OCI-LY7 (cell line): ENCODE measurements around the gene HMG20A. TPM values are rescaled to one million over a fixed set of nuclear protein-coding genes. Genes with fewer than 3 reads are reported as not detected.

Source experiments
- BruUV-seq: library from RNA; stranded (reverse); fragments of 400-500 nt; replicated peaks from 2 replicates; lab custom pipeline; 2021; lab: Mats Ljungman, UMichigan
- CTCF ChIA-PET: fragments of 300-600 bp; sonication (Branson Sonifier 250); formaldehyde crosslinking; loops from one replicate; lab custom pipeline; 2022; ENCODE audit warnings: antibody characterized with exemption; ENCODE audit not compliant: unreplicated experiment; lab: Charles Lee
- POLR2A ChIA-PET: fragments of 300-600 bp; sonication (Branson Sonifier 250); formaldehyde crosslinking; loops from one replicate; lab custom pipeline; 2022; ENCODE audit warnings: antibody characterized with exemption; lab: Charles Lee
- DNase-seq: peaks from one replicate; pipeline ENCODE4 v3.0.0-alpha.2; 2015; ENCODE audit warnings: low spot score
- H2AFZ ChIP-seq: fragments of 200-600 bp; sonication (generic), shearing (Covaris generic); 2 replicates; pipeline ENCODE4 v1.6.1; 2014; ENCODE audit warnings: mild to moderate bottlenecking, antibody characterized with exemption, low read length, moderate library complexity
- H3K27ac ChIP-seq: fragments of 200-600 bp; sonication (generic); 2 replicates; pipeline ENCODE4 v1.5.1; 2014; ENCODE audit warnings: mixed run types, low read depth, mild to moderate bottlenecking, moderate library complexity, low read length, inconsistent platforms; ENCODE audit not compliant: poor library complexity, severe bottlenecking
- H3K36me3 ChIP-seq: fragments of 200-600 bp; sonication (generic); 2 replicates; pipeline ENCODE4 v1.6.1; 2014; ENCODE audit warnings: mild to moderate bottlenecking, antibody characterized with exemption, low read length, moderate library complexity, mixed read lengths; ENCODE audit not compliant: insufficient read depth
- H3K4me1 ChIP-seq: fragments of 200-600 bp; sonication (generic); 2 replicates; pipeline ENCODE4 v1.5.1; 2014; ENCODE audit warnings: mild to moderate bottlenecking, low read length; ENCODE audit not compliant: insufficient read depth, poor library complexity, severe bottlenecking
- H3K4me2 ChIP-seq: fragments of 200-600 bp; sonication (generic); 2 replicates; pipeline ENCODE4 v1.6.1; 2014; ENCODE audit warnings: mild to moderate bottlenecking, low read length
- H3K4me3 ChIP-seq: fragments of 200-600 bp; sonication (generic); 2 replicates; pipeline ENCODE4 v1.5.1; 2014; ENCODE audit warnings: mild to moderate bottlenecking, low read depth, low read length; ENCODE audit not compliant: poor library complexity, severe bottlenecking
- H3K79me2 ChIP-seq: fragments of 200-600 bp; sonication (generic); 2 replicates; pipeline ENCODE4 v1.6.1; 2016; ENCODE audit warnings: low read depth, mild to moderate bottlenecking, low read length, moderate library complexity, mixed read lengths; ENCODE audit not compliant: insufficient read depth
- H3K9me2 ChIP-seq: fragments of 200-600 bp; sonication (generic); 2 replicates; pipeline ENCODE4 v1.6.1; 2016; ENCODE audit warnings: mild to moderate bottlenecking, low read length, mixed read lengths; ENCODE audit not compliant: insufficient read depth
- H3K9me3 ChIP-seq: fragments of 200-600 bp; sonication (generic); 2 replicates; pipeline ENCODE4 v1.6.1; 2014; ENCODE audit warnings: mild to moderate bottlenecking, mixed run types, low read length, mixed read lengths
- H4K20me1 ChIP-seq: fragments of 200-600 bp; sonication (generic); 2 replicates; pipeline ENCODE4 v1.6.1; 2014; ENCODE audit warnings: mild to moderate bottlenecking, antibody characterized with exemption, low read length, moderate library complexity, mixed read lengths; ENCODE audit not compliant: insufficient read depth
- CTCF ChIP-seq: fragments of 200-600 bp; sonication (generic); conservative IDR thresholded peaks from 2 replicates; pipeline ENCODE4 v1.5.1; 2014; ENCODE audit warnings: mild to moderate bottlenecking, antibody characterized with exemption, low read length, moderate library complexity, mixed read lengths
- EZH2phosphoT487 ChIP-seq: fragments of 200-600 bp; sonication (generic); IDR thresholded peaks from 2 replicates; pipeline ENCODE4 v1.6.1; 2018; ENCODE audit warnings: low read depth, borderline replicate concordance, mild to moderate bottlenecking, mixed run types, antibody characterized with exemption, low read length, moderate library complexity, mixed read lengths
- intact Hi-C: fragments of 100-400 bp; cut with micrococcal nuclease; formaldehyde crosslinking; loops from one replicate; pipeline ENCODE4 v1.10.0; 2022; ENCODE audit not compliant: unreplicated experiment
- total RNA-seq, 2 experiments: library from RNA; depleted of rRNA in 1 of 2; stranded (reverse); fragments of >200 nt in 1 of 2; shearing (Covaris generic) in 1 of 2; gene quantifications; 2 replicates each; pipeline ENCODE4 v1.2.3, GENCODE V29; 2014 to 2022

The HMG20A gene
- total RNA-seq, 2 experiments from 2014 or later = 29.1 to 49.9 TPM

DNA sequence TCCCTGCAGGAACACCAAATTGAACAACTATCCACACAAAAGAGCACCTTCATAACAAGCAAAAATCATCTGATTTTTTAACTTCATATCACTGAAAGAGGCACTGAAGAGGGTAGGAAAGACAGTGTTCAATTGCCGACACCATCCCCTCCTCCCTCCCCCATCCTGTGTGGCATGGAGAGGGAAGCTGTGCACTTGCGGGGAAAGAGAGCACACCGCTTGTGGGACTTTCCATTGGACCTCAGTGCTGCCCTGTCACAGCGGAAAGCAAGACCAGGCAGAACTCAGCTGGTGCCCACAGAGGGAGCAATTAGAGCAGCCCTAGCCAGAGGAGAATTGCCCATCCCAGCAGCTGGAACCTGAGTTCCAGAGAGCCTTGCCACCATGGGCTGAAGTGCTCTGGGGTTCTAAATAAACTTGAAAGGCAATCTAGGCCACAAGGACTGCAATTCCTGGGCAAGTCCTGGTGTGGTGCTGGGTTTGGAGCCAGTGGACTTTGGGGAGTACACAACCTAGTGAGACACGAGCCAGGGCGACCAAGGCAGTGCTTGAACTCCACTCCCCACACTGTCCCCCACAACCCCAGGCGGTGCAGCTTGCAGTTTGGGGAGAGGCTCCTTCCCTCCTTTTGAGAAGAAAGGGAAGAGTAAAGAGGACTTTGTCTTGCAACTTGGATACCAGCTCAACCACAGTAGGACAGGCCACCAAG is 27.8 kb upstream of the HMG20A start:
- Histone ChIP-seq H3K4me1 (no peaks in the 10 kb centered on the region), H3K27ac (no peak overlapping the region), H3K9me2 (no peaks in the 10 kb centered on the region), H3K79me2 (no peaks in the 10 kb centered on the region), H3K4me2 (no peak overlapping the region), H3K36me3 (no peaks in the 10 kb centered on the region), H2AFZ (no peak overlapping the region), H3K9me3 (peaks cover 23% of the 10 kb centered on the region; the same call in 1 of the 2 replicates), H4K20me1 (no peaks in the 10 kb centered on the region), H3K4me3 (no peak overlapping the region)
- intact Hi-C loops = no loop called here
- ChIA-PET POLR2A (interaction anchor here (0.6 kb wide), 1 partner anchor 1111 kb away, joined by 4 read pairs; no protein-coding TSS in a partner anchor), CTCF (no interaction called here)
- TF ChIP-seq CTCF (no peak), EZH2phosphoT487 (no peak)
- BruUV-seq = no TSS peak
- no peak for DNase-seq

- Histone ChIP-seq H3K36me3 (no peaks in the 10 kb centered on the region), H3K79me2 (no peaks in the 10 kb centered on the region), H3K27ac (no peak overlapping the region), H3K9me2 (no peaks in the 10 kb centered on the region), H3K9me3 (peaks cover 25% of the 10 kb centered on the region; the same call in 1 of the 2 replicates), H3K4me3 (no peak overlapping the region), H3K4me1 (no peaks in the 10 kb centered on the region), H3K4me2 (no peak overlapping the region), H2AFZ (no peak overlapping the region), H4K20me1 (no peaks in the 10 kb centered on the region)
- TF ChIP-seq CTCF (no peak), EZH2phosphoT487 (no peak)
- BruUV-seq = no TSS peak
- no peak for DNase-seq
- ChIA-PET CTCF (no interaction called here), POLR2A (interaction anchor here (0.6 kb wide), 1 partner anchor 1110 kb away, joined by 4 read pairs; no protein-coding TSS in a partner anchor)
- intact Hi-C loops = no loop called here
These were observed 27.2 kb upstream of the HMG20A start for GRCh38 chr15:77393471-77393840.
